CD1c-positive myeloid dendritic cell (primary cell): ENCODE results near the gene DOCK9.
"Not testable (repeated sequence)": the region's sequence is repeated elsewhere in the genome, so short reads cannot be mapped to it uniquely, and the experiment has no call there.

Experiments
- DNase-seq: peaks from one replicate; pipeline ENCODE4 v3.0.0-alpha.2; 2016; ENCODE audit errors: extremely low spot score

The DOCK9 gene

GRCh38 chr13:98918771-98919170 is 59.1 kb downstream of the DOCK9 start:
- DNase-seq = no peak

- no peak for DNase-seq
These were observed 60.7 kb downstream of the DOCK9 start for GRCh38 chr13:98917116-98917515.

- no peak for DNase-seq
These were observed 61.5 kb downstream of the DOCK9 start for GRCh38 chr13:98916403-98916802.

GRCh38 chr13:98915981-98916380 is 61.9 kb downstream of the DOCK9 start:
- DNase-seq = no peak

- no peak for DNase-seq
These were observed 62.3 kb downstream of the DOCK9 start for GRCh38 chr13:98915563-98915962.

DNA sequence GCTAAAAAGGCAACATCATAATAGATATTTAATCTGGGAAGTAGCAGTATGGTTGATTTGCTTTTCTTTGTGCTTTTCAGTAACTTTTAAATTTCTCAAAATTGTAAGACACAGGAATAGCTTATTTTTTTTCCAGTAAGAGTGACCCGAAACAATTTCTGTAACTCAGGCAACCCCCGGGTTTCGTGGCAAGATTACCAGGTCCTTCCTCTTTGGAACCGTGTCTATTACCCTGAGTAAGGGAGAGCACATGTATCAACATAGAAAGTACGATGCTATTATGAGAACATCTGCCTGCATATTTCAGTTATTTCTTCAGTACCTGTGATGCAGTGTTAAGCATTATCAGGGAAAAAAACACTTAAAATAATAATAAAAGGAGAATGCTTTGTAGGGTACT is 64.1 kb downstream of the DOCK9 start:
- DNase-seq = no peak

DNA sequence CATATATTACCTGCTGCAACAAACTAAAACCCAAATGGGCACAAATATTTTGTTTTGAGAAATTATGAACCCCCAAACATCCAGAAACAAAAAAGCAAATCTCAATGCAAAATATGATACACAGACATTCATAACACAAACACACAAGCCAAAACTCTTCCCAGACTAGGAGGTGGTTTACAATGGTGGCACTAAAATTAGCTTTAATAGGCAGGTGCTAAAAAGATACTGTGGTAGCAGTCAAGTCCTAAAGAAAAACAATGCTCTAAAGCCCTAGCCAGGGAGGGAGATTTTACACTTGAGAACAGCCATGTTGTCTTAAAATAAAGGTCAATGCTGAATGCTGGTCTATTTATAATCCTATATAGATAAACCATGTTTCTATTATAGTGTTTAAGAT is 65.0 kb downstream of the DOCK9 start:
- no peak for DNase-seq

DNA sequence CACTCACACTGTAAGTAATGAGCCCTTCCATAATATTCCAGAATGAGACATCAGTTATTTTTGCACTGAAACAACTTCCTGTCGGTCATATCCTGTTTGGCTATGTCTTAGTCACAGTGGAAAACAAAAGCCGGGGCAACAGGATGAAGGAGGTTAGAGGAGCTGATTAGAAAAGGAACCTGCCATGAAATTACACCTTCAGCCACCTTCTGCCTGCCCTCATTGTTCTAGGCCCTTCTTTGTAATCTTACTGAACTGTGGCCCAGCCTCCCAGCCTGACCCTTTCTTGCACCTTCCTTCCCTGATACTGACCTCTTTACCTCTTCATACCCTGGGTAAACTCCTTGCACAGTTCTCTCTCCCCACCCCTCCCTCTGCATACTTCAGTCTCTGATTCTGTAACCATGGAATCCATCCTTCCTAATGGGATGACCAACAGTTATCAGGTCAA is 67.3 kb downstream of the DOCK9 start:
- DNase-seq = no peak

DNA sequence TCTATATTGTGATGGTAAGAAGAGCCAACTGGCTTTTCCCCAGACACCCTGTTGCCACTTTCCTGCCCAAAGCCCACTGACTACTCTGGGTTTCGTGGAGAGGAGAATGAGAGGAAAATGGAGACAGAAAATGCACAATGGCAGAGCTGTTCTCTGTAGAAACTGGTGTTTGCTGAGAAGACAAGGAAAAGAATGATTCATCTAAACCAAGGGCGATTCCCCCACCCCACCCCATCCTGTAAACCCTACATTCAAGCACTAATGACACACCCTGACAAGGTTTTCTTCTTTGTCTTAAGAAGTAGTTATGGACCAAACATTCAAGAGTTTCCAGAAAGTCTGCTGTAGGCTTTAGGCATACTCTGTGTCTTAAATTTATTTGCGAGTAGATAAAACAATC is 68.8 kb downstream of the DOCK9 start:
- no peak for DNase-seq

DNA sequence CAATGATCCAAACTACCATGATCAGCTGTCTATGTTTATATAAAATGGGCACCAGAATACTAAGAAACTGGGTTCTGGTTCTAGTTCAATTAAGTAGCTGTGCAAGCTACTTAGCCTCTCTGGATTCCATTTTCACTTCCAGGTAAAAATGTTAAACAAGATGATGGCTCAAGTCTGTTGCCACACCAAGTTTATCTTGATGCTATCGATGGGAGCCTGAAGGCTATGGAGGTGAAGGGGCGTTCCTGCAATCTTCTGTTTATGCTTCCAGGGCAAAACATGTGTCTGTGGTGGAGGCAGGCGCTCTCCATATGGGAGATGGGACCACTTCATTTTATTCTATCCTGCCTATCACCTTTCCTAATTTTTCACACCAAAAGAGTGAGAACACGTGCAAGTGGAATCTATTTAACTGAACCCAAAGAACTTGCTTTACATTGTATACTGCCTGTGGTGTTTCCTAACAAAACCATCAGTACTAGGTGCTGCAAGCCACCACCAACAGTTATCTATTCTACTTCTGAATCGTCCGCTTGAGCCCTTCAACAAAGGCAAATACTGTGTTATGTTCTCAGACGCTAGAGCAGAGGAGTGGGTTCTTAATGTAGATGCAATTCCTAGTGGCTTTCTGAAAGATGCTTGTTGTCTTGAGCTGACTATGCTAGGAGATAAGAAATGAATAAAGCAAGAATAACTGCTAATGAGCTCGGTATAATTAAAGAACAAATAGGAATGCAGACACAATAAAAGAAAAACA is 70.9 kb downstream of the DOCK9 start:
- DNase-seq = no peak

DNA sequence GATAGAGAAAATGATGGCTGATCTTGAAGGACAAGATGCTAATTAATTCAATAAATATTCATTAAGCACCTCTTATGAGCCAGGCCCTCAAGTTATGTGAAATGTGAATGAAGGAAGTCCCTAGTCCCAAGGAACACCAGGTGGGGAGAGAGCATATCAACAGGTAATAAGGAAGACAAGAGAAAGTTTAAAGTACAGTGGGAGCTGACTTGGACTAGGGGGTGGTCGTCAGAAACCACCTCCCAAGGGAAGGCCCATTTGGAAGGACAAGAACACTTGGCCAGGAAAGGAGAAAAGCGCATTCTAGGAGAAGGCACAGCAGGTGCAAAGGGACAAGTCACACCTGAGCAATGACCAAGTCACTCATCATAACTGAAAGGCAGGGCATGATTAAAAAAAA is 72.7 kb downstream of the DOCK9 start:
- no peak for DNase-seq

DNA sequence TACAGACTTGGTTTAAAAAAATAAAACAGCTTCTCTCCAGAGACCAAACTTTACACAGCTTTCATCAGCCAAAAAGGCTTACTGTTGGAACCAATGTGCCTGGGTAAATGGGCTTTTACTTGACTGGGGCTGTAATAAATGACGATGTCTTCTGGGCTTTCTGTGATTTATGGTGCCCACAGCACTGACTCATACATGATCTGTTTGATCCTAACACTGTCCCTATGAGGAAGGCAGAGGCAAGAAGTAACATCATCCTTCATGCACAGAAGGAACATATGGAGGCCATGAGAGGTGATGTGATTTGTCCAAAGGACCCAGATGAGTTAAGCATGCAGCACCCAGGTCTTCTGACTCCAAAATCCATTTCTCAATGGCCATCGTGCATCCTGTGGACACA is 77.4 kb downstream of the DOCK9 start:
- DNase-seq = no peak

GRCh38 chr13:98897706-98898105 is 80.2 kb downstream of the DOCK9 start:
- no peak for DNase-seq

- DNase-seq = no peak
These were observed 81.1 kb downstream of the DOCK9 start for GRCh38 chr13:98896868-98897144.

- no peak for DNase-seq
These were observed 81.6 kb downstream of the DOCK9 start for GRCh38 chr13:98896083-98896867.

DNA sequence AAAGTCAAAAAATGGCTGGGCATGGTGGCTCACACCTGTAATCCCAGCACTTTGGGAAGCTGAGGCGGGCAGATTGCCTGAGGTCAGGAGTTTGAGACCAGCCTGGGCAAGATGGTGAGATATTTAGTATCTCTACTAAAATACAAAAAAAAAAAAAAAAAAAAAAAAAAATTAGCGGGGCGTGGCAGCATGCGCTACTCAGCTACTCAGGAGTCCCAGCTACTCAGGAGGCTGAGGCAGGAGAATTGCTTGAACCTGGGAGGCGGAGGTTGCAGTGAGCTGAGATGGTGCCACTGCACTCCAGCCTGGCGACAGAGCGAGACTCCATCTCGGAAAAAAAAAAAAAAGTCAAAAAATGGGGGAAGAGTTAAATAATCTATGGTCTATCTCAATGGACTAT is 83.0 kb downstream of the DOCK9 start:
- not testable (repeated sequence) for DNase-seq

DNA sequence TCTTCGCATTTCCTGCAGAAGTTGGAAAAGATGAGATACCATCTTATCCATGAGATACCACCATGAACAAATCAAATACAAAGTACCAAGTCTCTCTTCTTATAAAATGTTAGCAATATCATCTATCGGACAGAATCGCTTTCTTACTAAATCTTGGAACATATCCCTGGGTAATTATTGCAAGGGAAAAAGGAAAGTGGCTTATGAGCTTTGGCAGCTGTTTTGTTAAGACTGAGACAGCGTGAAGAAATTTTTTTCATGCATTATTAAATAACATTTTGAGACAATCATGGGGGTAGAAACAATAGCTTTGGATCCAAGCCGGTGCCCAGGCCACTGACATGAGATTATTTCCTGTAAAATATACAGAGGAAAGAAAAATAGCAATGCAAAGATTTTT is 84.5 kb downstream of the DOCK9 start:
- no peak for DNase-seq

GRCh38 chr13:98892821-98893220 is 85.0 kb downstream of the DOCK9 start:
- DNase-seq = no peak

GRCh38 chr13:98892077-98892476 is 85.8 kb downstream of the DOCK9 start:
- DNase-seq = no peak

- DNase-seq = no peak
These were observed 86.9 kb downstream of the DOCK9 start for GRCh38 chr13:98890925-98891324.

- peak; percentile 29 for DNase-seq
These were observed 87.7 kb downstream of the DOCK9 start for GRCh38 chr13:98890186-98890585.

GRCh38 chr13:98889419-98890085 is 88.3 kb downstream of the DOCK9 start:
- DNase-seq = no peak

DNA sequence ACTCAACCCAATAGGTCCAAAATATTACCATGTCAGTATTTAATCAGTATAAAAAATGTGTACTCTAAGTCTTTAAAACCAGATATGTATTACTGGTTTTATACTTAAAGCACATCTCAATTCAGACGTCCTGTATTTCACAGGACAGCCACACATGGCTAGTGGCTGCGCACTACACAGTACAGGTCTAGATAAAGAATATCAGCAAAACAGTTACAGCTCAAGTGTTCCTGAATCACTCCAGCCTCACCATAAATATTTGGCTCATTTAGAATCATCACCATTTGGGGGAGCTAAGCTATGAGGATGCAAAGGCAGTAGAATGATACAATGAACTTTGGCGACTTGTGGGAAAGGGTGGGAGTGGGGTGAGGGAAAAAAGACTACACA is 89.0 kb downstream of the DOCK9 start:
- no peak for DNase-seq
